Neural cell (in vitro differentiated cells): ENCODE results near the gene SKIC2.

Experiments used
- CTCF ChIP-seq: fragments of 450-650 bp; IDR thresholded peaks from 2 replicates; pipeline ENCODE4 v1.5.1; 2014; ENCODE audit warnings: antibody characterized with exemption, mild to moderate bottlenecking, moderate library complexity; ENCODE audit not compliant: poor library complexity, severe bottlenecking
- EP300 ChIP-seq: fragments of 450-650 bp; conservative IDR thresholded peaks from 2 replicates; pipeline ENCODE4 v1.6.1; 2014; ENCODE audit warnings: antibody characterized with exemption, mild to moderate bottlenecking, moderate library complexity; ENCODE audit not compliant: poor library complexity, severe bottlenecking
- EZH2 ChIP-seq: fragments of 200-600, 300-800 bp; shearing (Covaris generic), sonication (generic); IDR thresholded peaks from 2 replicates; pipeline ENCODE4 v1.6.1; 2014; ENCODE audit warnings: antibody characterized with exemption, low read length, borderline replicate concordance, mild to moderate bottlenecking; ENCODE audit not compliant: insufficient read depth, poor library complexity, severe bottlenecking
- POLR2AphosphoS5 ChIP-seq: IDR thresholded peaks from 2 replicates; pipeline ENCODE4 v1.6.1; 2012
- RAD21 ChIP-seq: fragments of 450-650 bp; conservative IDR thresholded peaks from 2 replicates; pipeline ENCODE4 v1.6.1; 2014; ENCODE audit warnings: antibody characterized with exemption, mild to moderate bottlenecking, moderate library complexity
- REST ChIP-seq: IDR thresholded peaks from 2 replicates; pipeline ENCODE4 v1.6.1; 2012; ENCODE audit warnings: borderline replicate concordance
- SMC3 ChIP-seq: fragments of 450-650 bp; conservative IDR thresholded peaks from 2 replicates; pipeline ENCODE4 v1.6.1; 2014; ENCODE audit warnings: antibody characterized with exemption, mild to moderate bottlenecking, moderate library complexity; ENCODE audit not compliant: poor library complexity
- TAF1 ChIP-seq: IDR thresholded peaks from 2 replicates; pipeline ENCODE4 v1.6.1; 2012; ENCODE audit warnings: low read depth

GRCh38 chr6:31915756-31916155, 43.2 kb upstream of the SKIC2 start:
- TF ChIP-seq EP300 = no peak
- TF ChIP-seq POLR2AphosphoS5 = no peak
- TF ChIP-seq CTCF = no peak
- no peak for TF ChIP-seq SMC3
- TF ChIP-seq EZH2 = no peak
- no peak for TF ChIP-seq REST
- TF ChIP-seq TAF1 = no peak
- no peak for TF ChIP-seq RAD21
